Endothelial cell of umbilical vein (primary cell): ENCODE results near the gene FERMT2.

Experiments used
- CTCF ChIP-seq, 2 donors: IDR thresholded peaks; 1 replicate in 1 of 2; 2 replicates in 1 of 2; pipeline ENCODE4 v1.5.1; 2011; ENCODE audit warnings: low read length in 2 of 2, mild to moderate bottlenecking in 2 of 2, moderate library complexity in 2 of 2, control low read depth in 1 of 2, inconsistent platforms in 1 of 2, low read depth in 1 of 2; ENCODE audit not compliant: insufficient read depth in 1 of 2; ENCODE audit errors: extremely low read depth in 1 of 2
- EZH2 ChIP-seq: IDR thresholded peaks from 2 replicates; pipeline ENCODE4 v1.6.1; 2012; ENCODE audit warnings: borderline replicate concordance, low read depth, mild to moderate bottlenecking, moderate library complexity, low read length, inconsistent platforms; ENCODE audit not compliant: severe bottlenecking
- MYC ChIP-seq: IDR thresholded peaks from one replicate; pipeline ENCODE4 v1.6.1; 2011; ENCODE audit warnings: mild to moderate bottlenecking, low read depth, low read length
- POLR2A ChIP-seq: IDR thresholded peaks from 2 replicates; pipeline ENCODE4 v1.6.1; 2012; ENCODE audit warnings: low read depth, mild to moderate bottlenecking, control low read depth, low read length
- POLR2AphosphoS5 ChIP-seq: IDR thresholded peaks from 2 replicates; pipeline ENCODE4 v1.6.1; 2012; ENCODE audit warnings: low read depth, mild to moderate bottlenecking, control low read depth, low read length, moderate library complexity; ENCODE audit not compliant: insufficient read depth

GRCh38 chr14:52876311-52876710, 74.5 kb downstream of the FERMT2 start:
- TF ChIP-seq POLR2A (no peak), CTCF (IDR thresholded peaks at IDR 0.05; ENCODE audit: extremely low read depth in 1 of 2, insufficient read depth in 1 of 2, low read depth in 1 of 2, low read length in 2 of 2) (no peak), POLR2AphosphoS5 (no peak), EZH2 (no peak), MYC (no peak)
